HFF-Myc (cell line): Measurements from ENCODE around the gene FIG4.

Experiments used
- DNase-seq: peaks from one replicate; pipeline ENCODE4 v3.0.0-alpha.2; 2011; ENCODE audit warnings: low read depth; ENCODE audit errors: extremely low read depth
- H3K4me3 ChIP-seq: replicated peaks from 2 replicates; pipeline ENCODE4 v1.5.1; 2011; ENCODE audit warnings: low read depth, mild to moderate bottlenecking, control low read depth, low read length
- CTCF ChIP-seq: IDR thresholded peaks from 2 replicates; pipeline ENCODE4 v1.5.1; 2012; ENCODE audit warnings: mild to moderate bottlenecking, low read depth, low read length, control low read depth; ENCODE audit errors: missing control alignments

The FIG4 gene

GRCh38 chr6:109800771-109801170 lies 109.7 kb downstream of the FIG4 start:
- DNase-seq, result no peak
- no peak for TF ChIP-seq CTCF
- H3K4me3 ChIP-seq, result no peak overlapping the region

GRCh38 chr6:109801794-109802193 lies 110.7 kb downstream of the FIG4 start:
- DNase-seq, result no peak
- H3K4me3 ChIP-seq, result no peak overlapping the region
- TF ChIP-seq CTCF, result no peak

- no peak for TF ChIP-seq CTCF
- no peak overlapping the region for H3K4me3 ChIP-seq
Observed at GRCh38 chr6:109804020-109804419, 112.9 kb downstream of the FIG4 start.

GRCh38 chr6:109807881-109808280 lies 116.8 kb downstream of the FIG4 start:
- DNase-seq, result no peak
- no peak overlapping the region for H3K4me3 ChIP-seq
- no peak for TF ChIP-seq CTCF

More at GRCh38 chr6:109804020-109804419, 112.9 kb downstream of the FIG4 start:
- no peak for DNase-seq

- DNase-seq, result no peak
- no peak overlapping the region for H3K4me3 ChIP-seq
- no peak for TF ChIP-seq CTCF
Observed at GRCh38 chr6:109808837-109809236, 117.7 kb downstream of the FIG4 start.

GRCh38 chr6:109815054-109815453 lies 124.0 kb downstream of the FIG4 start:
- DNase-seq, result no peak
- no peak for TF ChIP-seq CTCF
- no peak overlapping the region for H3K4me3 ChIP-seq

GRCh38 chr6:109816452-109817374 lies 125.6 kb downstream of the FIG4 start:
- no peak for DNase-seq
- no peak for TF ChIP-seq CTCF
- no peak overlapping the region for H3K4me3 ChIP-seq
